NCI-H146 treated with DMSO at 0.1 percent for 48 hours (cell line): ENCODE results near the gene FGF14.

Experiments
- DNase-seq: peaks from one replicate; lab custom pipeline; 2025; ENCODE audit not compliant: unreplicated experiment; lab: John Stamatoyannopoulos, UW

Gene FGF14

DNA sequence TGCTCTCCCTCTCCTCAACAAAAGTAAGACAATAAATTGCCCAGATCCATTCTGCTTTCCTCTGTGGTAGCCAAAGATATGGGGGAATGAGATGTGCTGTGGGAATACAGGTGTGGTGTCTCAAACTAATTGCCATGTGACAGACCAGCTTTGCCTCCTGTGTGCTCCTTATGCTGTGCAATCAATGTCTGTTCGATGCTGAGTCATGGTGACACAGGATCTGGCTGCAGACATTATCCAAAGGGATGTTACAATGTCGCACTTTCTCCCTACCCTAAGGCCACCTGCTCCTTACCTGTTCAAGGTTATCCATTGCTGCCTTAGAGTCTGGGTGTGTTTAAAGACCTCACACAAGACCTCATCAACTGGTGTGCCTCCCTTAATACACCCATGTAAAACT is 32.5 kb downstream of the FGF14 start:
- DNase-seq: peak; percentile 5

GRCh38 chr13:102367836-102368235 is 34.0 kb downstream of the FGF14 start:
- DNase-seq: no peak

DNA sequence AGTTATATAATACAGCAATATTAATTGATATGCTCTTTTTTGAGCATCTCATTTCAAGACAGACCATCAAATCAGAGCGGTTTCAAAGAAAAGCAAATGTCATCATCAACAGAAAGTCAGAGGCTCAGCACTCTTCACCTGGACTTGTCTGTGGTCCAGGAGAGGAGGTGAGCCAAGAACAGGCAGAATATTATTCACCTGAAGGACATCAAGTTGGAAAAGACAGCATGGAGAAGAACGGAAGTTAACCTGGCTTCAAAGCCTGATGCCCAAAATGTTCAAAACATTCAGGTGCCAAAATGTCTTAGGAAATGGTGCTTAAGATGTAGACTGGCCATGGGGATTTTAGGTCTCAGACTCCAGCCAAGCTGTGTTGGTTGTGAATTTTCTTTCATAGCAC is 40.7 kb downstream of the FGF14 start:
- DNase-seq: no peak

DNA sequence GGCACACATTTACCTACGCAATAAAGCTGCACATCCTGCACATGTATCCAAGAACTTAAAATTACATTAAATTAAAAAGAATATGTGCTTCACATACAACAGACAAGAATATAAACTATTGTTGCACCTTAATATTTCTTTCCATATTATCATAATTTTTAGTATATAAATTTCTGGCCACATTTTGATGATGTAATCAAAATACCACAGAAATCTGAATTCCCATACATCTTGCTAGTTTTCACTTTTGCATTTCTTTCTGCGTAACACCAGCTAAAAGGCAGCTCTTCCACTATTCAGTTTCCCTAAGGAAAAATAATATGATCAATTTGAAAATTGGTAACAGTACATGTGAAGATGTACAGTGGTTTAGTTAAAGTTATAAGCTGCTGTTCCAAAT is 42.6 kb downstream of the FGF14 start:
- no peak for DNase-seq

DNA sequence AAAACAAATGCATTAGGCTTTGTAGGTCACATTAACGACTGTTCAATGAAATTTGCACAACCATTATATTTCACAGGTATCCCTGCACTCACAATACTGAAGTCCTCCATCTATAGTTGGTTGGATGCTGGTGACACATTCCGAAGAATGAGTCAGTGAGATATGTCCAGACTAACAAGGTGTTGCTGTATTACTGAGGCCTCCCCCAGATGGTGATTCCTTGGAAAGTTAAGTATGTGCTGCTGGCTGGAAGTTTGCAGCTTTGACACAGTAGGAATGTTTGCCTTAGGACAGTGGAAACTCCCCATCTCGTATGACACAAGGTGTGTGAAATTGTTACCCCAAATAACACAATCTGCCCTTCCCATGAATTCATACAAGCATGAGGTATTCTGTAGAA is 46.6 kb downstream of the FGF14 start:
- DNase-seq: no peak

- no peak for DNase-seq
Measured at GRCh38 chr13:102354011-102354410, 47.8 kb downstream of the FGF14 start.

- no peak for DNase-seq
Measured at GRCh38 chr13:102351521-102351920, 50.3 kb downstream of the FGF14 start.

DNA sequence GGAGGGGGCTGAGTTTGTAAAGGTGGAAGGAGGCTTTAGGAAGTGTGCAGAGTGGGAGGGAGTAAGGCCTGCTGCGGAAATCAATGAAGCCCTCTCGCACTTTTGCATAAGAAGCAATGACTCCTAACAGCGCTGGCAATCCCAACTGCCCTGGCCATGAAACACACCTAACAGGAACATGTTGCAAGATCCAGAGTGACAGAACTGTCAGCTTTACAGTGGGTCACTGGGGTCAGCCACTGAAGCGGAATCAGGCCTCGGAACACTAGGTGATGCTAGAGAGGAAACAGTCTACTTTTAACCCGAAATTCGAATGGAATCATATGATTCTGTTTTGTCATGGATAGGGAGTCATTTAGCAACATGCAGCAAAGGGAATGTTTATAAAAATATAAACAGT is 54.4 kb downstream of the FGF14 start:
- no peak for DNase-seq

DNA sequence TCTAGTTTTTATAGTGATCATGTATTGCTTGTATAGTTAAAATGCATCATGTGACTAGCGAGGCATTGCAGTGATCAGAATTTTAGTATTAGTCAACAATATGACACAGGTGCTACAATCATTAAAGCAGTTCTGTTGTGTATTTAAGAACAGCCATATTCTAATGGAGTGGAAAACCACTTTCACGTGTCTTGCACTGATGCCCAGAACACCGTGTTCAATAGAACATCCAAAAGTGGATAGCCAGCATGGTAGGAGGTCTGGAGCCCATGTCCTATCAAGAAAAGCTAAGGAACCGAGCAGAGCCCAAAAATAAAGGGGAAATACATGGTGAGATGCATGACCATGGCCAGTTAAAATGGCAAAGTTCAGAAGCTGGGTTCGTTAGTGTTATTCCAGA is 55.1 kb downstream of the FGF14 start:
- no peak for DNase-seq

GRCh38 chr13:102344410-102344809 is 57.4 kb downstream of the FGF14 start:
- DNase-seq: no peak

DNA sequence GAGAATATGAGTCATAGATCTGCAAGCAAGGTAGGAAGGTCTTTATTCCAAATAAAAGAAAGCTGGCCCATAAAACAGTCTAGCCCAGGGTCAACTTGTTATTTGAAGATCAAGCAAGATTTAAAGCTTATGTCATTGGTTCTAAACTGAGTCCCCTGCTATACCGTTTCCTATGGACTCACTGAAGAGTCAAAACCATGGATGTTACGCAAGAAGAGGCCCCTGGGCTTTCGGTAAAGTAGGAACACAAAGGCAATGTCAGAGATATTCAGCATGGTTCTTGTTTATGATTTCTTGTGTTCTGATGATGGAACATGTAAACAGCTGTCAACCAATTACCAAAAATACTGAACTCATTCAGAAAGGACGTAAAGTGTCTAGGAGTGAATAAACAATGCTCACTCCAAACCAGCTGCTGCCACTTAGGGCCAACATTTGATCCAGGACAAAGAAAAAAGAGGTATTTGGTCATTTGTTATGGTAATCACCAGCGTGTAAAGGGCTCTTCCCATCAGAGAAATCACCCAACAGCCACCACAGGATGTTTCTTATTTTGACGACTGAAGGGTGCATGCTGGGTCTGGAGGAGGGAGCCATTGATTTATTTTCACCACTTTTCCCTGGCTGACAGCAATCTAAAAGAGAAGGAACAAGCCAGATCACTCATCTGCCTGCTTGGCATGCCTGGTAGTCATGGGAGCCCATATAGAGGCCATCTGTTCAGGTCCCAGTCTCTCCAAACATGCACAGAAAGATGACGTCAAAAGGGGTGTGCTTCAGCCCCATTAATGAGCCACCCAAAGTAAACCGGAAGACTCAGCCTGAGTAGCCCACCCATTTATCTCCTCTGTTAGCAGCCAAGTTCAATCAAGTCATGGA is 68.3 kb downstream of the FGF14 start:
- no peak for DNase-seq

DNA sequence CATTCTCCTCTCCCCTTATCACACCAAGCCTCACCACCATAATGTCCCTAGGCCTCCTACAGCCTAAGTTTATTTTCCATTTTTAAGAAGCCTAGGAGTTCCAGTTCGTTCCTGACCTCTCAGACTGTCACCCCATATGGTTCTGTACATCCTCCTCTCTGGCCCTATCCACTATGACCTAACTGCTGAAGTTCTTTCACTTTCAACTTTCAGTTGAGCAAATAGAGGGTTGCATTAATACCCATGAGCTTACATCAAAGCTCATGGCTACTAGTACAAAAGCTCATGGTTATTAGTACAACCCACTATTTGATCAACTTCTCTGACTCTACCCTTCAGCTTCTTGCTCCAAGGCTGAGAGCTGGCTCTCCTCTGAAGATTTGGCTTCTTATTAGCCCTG is 72.9 kb downstream of the FGF14 start:
- no peak for DNase-seq

GRCh38 chr13:102327119-102327617 is 74.7 kb downstream of the FGF14 start:
- DNase-seq: no peak

DNA sequence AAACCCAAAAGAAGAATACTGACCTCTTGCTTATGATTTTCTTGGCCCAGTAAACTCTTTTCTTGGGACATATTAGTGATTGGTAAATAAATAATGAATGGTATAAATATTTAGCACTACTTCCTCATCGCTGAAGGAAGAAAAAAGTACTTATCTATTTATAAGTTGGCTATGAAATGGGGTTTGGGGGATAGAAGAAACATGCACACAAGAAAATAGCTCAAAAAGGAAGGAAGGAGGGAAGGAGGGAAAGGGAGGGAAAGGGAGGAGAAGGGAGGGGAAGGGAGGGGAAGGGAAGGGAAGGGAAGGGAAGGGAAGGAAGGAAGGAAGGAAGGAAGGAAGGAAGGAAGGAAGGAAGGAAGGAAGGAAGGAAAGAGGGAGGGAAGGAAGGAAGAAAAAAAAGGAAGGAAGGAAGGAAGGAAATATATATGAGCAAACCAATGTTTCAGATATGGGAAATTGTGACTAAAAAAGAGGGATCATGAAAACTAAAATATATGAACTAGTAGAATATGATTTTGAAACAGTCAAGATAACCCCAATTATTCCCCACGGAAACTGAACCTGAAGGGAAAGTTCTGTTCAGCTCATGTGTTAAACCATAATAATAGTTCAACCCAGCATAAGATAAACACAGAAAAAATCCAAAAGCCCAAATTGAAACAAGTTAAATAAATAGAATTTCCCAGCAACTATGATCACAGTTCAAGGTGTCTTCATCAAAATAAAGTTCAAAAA is 75.3 kb downstream of the FGF14 start:
- no peak for DNase-seq

DNA sequence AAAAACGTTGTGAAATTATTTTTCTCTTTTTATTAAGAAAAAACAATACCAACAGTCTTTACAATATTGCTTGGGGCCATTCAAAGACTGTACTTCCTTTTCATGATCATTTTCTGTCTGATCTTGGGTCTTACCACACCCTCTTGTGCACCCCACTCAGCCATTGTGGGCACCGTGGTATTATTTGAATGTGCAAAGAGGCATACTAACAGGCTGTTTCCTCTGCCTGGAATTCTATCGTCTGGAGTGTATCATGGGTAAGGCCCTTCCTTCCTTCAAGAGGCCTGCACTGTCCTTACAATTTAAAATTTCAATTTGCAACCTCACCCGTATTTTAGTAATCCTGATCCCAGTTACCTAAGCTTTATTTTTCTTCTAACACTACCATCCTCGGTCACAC is 76.5 kb downstream of the FGF14 start:
- DNase-seq: no peak

DNA sequence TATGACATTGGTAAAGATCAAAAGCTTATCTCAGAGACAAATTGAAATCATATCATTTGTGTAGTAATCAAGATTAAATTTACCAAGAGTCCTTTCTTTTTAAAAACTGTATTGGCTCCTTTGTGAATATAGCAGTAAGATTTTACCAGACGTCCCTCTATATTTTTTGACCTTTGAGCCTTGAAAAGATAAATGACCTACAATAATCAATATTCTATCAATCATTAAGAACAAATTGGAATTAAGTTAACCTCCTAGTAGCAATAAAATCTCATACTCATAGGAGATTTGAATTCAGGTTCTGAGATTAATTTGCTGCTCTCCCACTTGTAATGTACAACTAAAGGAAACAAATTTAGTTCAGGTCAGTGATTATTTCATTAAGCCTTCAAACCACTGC is 78.3 kb downstream of the FGF14 start:
- no peak for DNase-seq

DNA sequence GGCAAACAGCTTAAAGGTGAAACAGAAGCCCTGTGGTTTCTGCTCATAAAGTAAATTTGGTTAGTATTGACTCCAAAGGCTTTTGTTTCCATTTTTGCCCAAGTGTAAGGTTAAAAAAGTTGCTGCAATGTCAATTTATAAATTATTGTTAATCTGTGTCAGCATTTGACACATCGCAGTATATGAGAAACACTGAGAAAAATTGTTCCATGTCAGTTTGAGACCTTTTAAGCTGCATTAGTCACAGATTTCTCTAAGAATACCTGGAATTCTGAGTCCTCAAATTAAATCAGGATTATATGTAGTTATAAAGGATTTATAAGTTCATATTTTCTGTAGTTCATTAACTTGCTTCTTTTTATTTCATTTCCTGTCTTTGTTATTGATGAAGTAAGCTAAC is 78.8 kb downstream of the FGF14 start:
- DNase-seq: no peak

DNA sequence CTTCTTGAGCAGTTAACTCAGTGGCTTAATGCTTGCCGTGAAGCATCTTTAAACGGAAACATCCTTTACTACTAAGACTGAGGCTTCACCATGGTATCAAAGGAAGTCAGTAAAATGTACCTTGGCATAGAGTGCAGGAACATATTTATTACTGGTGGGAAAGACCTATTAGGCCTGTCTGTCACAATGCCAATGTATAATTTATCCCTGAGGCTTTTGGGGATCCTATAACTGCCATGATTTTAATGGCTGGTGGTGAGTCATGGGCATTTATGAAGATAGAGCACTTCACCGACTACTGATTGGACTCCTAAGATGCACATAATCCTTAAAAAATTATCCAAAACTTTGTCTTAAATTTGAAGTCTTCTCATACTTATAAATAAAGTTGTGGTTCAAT is 79.6 kb downstream of the FGF14 start:
- no peak for DNase-seq

GRCh38 chr13:102318233-102318632 is 83.6 kb downstream of the FGF14 start:
- DNase-seq: no peak

GRCh38 chr13:102317593-102317992 is 84.3 kb downstream of the FGF14 start:
- DNase-seq: no peak

DNA sequence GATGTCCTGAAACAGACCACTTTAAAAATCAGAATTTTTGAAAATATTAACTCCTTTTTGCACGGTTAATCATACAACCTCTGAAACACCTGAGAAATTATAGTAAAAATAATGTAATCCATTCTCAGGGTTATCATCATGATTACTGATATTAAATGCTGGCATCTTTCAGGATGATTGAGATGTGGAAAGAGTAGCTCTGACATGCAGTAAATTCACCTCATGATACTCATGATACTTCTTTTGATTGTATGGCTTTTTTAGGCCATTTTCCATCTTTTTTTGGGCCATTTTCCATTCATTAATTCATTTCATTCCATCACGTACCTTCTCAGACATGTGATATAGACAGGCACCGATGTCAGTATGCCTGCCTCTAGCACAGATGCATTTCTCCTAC is 85.1 kb downstream of the FGF14 start:
- DNase-seq: no peak

DNA sequence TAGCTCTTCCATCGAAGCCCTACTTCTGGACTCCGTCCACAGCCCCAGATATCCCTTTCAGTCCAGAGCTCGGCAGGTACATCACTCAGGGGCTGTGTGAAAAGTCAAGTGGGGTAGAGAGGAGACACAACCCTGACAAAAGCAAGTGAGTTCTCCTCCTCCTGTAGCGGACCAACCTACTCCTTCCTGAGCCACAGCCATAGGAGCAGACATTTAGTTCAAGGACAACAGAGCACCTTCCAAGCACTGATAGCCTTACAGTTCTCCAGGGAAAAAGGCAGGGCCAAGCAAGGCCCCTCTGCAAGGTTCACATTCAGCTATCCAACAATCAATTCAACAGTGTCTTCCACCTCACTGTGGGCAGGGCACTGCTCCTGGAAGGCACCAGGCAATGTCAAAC is 89.0 kb downstream of the FGF14 start:
- DNase-seq: no peak
